Tibial artery (tissue), 4 donors: ENCODE data around the gene COL16A1.

Source experiments
- DNase-seq, 2 donors: peaks; one replicate each; pipeline ENCODE4 v3.0.0-alpha.2; 2019
- H3K27ac ChIP-seq, 2 donors: fragments of 200-600 bp; sonication (generic) in 1 of 2; 1 replicate in 1 of 2; 2 replicates in 1 of 2; pipeline ENCODE4 v1.5.1; 2018 to 2019; ENCODE audit warnings: mild to moderate bottlenecking in 1 of 2
- H3K27me3 ChIP-seq, 2 donors: fragments of 200-600 bp; sonication (generic) in 1 of 2; one replicate each; pipeline versions ENCODE4 v1.5.1 to v1.6.0; 2016 to 2019
- H3K36me3 ChIP-seq, 3 donors: fragments of 200-600 bp; sonication (generic) in 2 of 3; one replicate each; pipeline ENCODE4 v1.5.1; 2016 to 2019; ENCODE audit warnings: mild to moderate bottlenecking in 2 of 3
- H3K4me1 ChIP-seq, 4 donors: fragments of 200-600 bp; sonication (generic) in 2 of 4; 1 replicate in 3 of 4; 2 replicates in 1 of 4; pipeline ENCODE4 v1.5.1; 2016 to 2019
- H3K4me3 ChIP-seq, 2 donors: fragments of 200-600 bp; sonication (generic) in 1 of 2; 1 replicate in 1 of 2; 2 replicates in 1 of 2; pipeline ENCODE4 v1.5.1; 2018 to 2019; ENCODE audit warnings: mild to moderate bottlenecking in 2 of 2
- H3K9me3 ChIP-seq, 3 donors: fragments of 200-600 bp; sonication (generic) in 1 of 3; one replicate each; pipeline ENCODE4 v1.5.1; 2016 to 2019
- CTCF ChIP-seq, 2 experiments: fragments of 200-600 bp in 1 of 2; fragments of 450-650 bp in 1 of 2; IDR thresholded peaks; one replicate each; pipeline ENCODE4 v1.5.1; 2017 to 2019; ENCODE audit warnings: antibody characterized with exemption in 2 of 2, mild to moderate bottlenecking in 1 of 2, moderate library complexity in 1 of 2
- intact Hi-C: fragments of 100-400 bp; cut with DNase I; formaldehyde crosslinking; loops from one replicate; pipeline ENCODE4 v1.15.0; 2023; ENCODE audit warnings: low total_unique reads

The COL16A1 gene

DNA sequence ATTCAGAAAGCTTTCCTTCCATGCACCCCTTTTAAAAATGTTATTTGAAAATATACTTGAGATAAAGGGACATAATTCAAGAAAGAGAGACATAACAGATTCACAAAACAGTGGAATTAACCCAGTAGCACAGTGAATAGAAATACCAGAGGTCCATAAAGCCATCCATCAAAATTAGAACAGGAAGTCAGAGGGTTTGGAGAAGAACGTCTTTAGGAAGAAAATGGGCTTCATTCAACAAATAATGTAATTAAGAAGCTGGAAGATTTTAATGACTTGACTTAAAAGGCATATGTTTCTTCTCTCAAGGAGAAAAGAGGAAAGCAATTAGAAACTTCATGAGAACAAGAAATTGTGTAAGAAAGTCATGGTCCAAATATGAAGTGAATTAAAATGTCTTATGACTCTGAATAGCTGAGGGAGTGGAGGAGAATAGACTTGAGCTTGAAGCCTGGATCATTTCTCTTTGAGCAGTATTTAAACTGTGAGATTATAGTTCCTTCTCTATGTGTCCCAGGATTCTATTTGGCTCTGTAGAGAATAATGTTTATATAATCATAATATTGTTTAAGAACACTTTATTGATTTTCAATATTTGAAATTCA is 94.2 kb downstream of the COL16A1 start:
- intact Hi-C loops: no loop called here
- peaks cover 0 to 12% (median 9%) of the 10 kb centered on the region in 4 donors for H3K4me1 ChIP-seq
- no peaks in the 10 kb centered on the region for H3K9me3 ChIP-seq
- H3K27ac ChIP-seq: no peak overlapping the region
- no peaks in the 10 kb centered on the region for H3K36me3 ChIP-seq
- no peak for DNase-seq
- H3K27me3 ChIP-seq: no peaks in the 10 kb centered on the region
- no peak for TF ChIP-seq CTCF (IDR thresholded peaks at IDR 0.05)
- H3K4me3 ChIP-seq: no peak overlapping the region

- TF ChIP-seq CTCF (IDR thresholded peaks at IDR 0.05): no peak
- H3K4me1 ChIP-seq: no peaks in the 10 kb centered on the region
- no peaks in the 10 kb centered on the region for H3K9me3 ChIP-seq
- no peak overlapping the region for H3K4me3 ChIP-seq
- intact Hi-C loops: no loop called here
- no peak for DNase-seq
- H3K36me3 ChIP-seq: no peaks in the 10 kb centered on the region
- no peak overlapping the region for H3K27ac ChIP-seq
- no peaks in the 10 kb centered on the region for H3K27me3 ChIP-seq
Measured at GRCh38 chr1:31607360-31607759, 96.5 kb downstream of the COL16A1 start.

DNA sequence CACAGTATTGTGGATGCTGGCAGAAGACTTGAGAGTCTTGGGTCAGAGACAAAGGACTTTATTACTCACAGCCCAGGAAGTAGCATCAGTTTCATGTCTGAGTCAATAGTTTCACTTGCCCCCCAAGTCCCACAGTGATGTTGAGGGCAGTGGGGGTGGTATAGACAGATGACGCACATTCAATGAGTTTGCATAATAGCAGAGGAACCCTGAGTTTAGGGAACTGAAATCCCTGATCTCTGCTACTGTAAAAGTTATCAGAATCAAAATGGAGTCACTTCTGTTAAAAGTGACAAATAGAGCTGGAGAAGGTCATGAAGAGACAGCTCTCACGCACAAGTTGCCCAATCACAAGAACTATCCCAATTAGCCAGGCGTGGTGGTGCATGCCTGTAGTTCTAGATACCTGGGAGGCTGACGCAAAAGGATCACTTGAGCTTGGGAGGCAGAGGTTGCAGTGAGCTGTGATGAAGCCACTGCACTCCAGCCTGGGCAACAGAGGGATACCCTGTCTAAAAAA is 97.8 kb downstream of the COL16A1 start:
- no peak for DNase-seq
- intact Hi-C loops: no loop called here
- H3K27ac ChIP-seq: no peak overlapping the region
- no peaks in the 10 kb centered on the region for H3K27me3 ChIP-seq
- H3K4me3 ChIP-seq: no peak overlapping the region
- no peaks in the 10 kb centered on the region for H3K9me3 ChIP-seq
- H3K36me3 ChIP-seq: no peaks in the 10 kb centered on the region
- TF ChIP-seq CTCF (IDR thresholded peaks at IDR 0.05): no peak
- no peaks in the 10 kb centered on the region for H3K4me1 ChIP-seq
